ENCODE measurements around the gene PRKG2. TPM values are rescaled to one million over a fixed set of nuclear protein-coding genes. Genes with fewer than 3 reads are reported as not detected.

PRKG2 gene
- polyA plus RNA-seq, 1 donor from 2014 or later = 0.16 TPM

GRCh38 chr4:81069706-81070331 is 145.2 kb downstream of the PRKG2 start:
- no peaks in the 10 kb centered on the region for H3K36me3 ChIP-seq (ENCODE audit: insufficient read depth, low read length)
- peak; percentile 94 for TF ChIP-seq CTCF (IDR thresholded peaks at IDR 0.05; ENCODE audit: poor library complexity, severe bottlenecking)
- peak; percentile 94 for TF ChIP-seq SMC3 (conservative IDR thresholded peaks at IDR 0.05; ENCODE audit: poor library complexity)
- no peak for TF ChIP-seq TAF1 (IDR thresholded peaks at IDR 0.05; ENCODE audit: low read depth)
- TF ChIP-seq RAD21 (conservative IDR thresholded peaks at IDR 0.05) = peak; percentile 92
- no peaks in the 10 kb centered on the region for H4K20me1 ChIP-seq (ENCODE audit: insufficient read depth)
- no peak overlapping the region for H3K4me2 ChIP-seq (ENCODE audit: low read length)
- no peaks in the 10 kb centered on the region for H3K9me3 ChIP-seq (ENCODE audit: low read length)
- H3F3A ChIP-seq (ENCODE audit: insufficient read depth, low read length, poor library complexity, severe bottlenecking) = no peaks in the 10 kb centered on the region
- H3K27ac ChIP-seq (ENCODE audit: low read length) = no peak overlapping the region
- no peaks in the 10 kb centered on the region for H3K79me2 ChIP-seq (replicated peaks; ENCODE audit: insufficient read depth, low read length)
- H2AFZ ChIP-seq (ENCODE audit: low read depth, low read length) = no peak overlapping the region
- H3K9me2 ChIP-seq (ENCODE audit: insufficient read depth, low read length) = no peaks in the 10 kb centered on the region
- no peaks in the 10 kb centered on the region for H3K27me3 ChIP-seq (ENCODE audit: insufficient read depth, low read depth, low read length)
- H3K4me3 ChIP-seq (ENCODE audit: low read length) = no peak overlapping the region
- H3K9ac ChIP-seq (ENCODE audit: low read length) = no peak overlapping the region

- Histone ChIP-seq H3K9me2 (ENCODE audit: insufficient read depth, low read length) (no peaks in the 10 kb centered on the region), H4K20me1 (ENCODE audit: insufficient read depth) (no peaks in the 10 kb centered on the region), H3K4me2 (ENCODE audit: low read length) (no peak overlapping the region), H3K4me3 (ENCODE audit: low read length) (no peak overlapping the region), H3K9ac (ENCODE audit: low read length) (no peak overlapping the region), H2AFZ (ENCODE audit: low read depth, low read length) (no peak overlapping the region), H3K79me2 (replicated peaks; ENCODE audit: insufficient read depth, low read length) (no peaks in the 10 kb centered on the region), H3K9me3 (ENCODE audit: low read length) (no peaks in the 10 kb centered on the region), H3K36me3 (ENCODE audit: insufficient read depth, low read length) (no peaks in the 10 kb centered on the region), H3K27ac (ENCODE audit: low read length) (no peak overlapping the region), H3F3A (ENCODE audit: insufficient read depth, low read length, poor library complexity, severe bottlenecking) (no peaks in the 10 kb centered on the region), H3K27me3 (ENCODE audit: insufficient read depth, low read depth, low read length) (no peaks in the 10 kb centered on the region)
- TF ChIP-seq EP300 (conservative IDR thresholded peaks at IDR 0.05; ENCODE audit: poor library complexity, severe bottlenecking) = no peak
Measured at GRCh38 chr4:81065446-81065845, 149.6 kb downstream of the PRKG2 start.

- no peak overlapping the region for H2AFZ ChIP-seq (ENCODE audit: low read depth, low read length)
- no peaks in the 10 kb centered on the region for H3K79me2 ChIP-seq (replicated peaks; ENCODE audit: insufficient read depth, low read length)
- H4K20me1 ChIP-seq (ENCODE audit: insufficient read depth) = no peaks in the 10 kb centered on the region
- no peaks in the 10 kb centered on the region for H3K36me3 ChIP-seq (ENCODE audit: insufficient read depth, low read length)
- no peak overlapping the region for H3K4me3 ChIP-seq (ENCODE audit: low read length)
- H3K27ac ChIP-seq (ENCODE audit: low read length) = no peak overlapping the region
- TF ChIP-seq MXI1 (conservative IDR thresholded peaks at IDR 0.05; ENCODE audit: poor library complexity, severe bottlenecking) (no peak), REST (IDR thresholded peaks at IDR 0.05; ENCODE audit: borderline replicate concordance) (no peak), CTCF (IDR thresholded peaks at IDR 0.05; ENCODE audit: poor library complexity, severe bottlenecking) (no peak), EZH2 (IDR thresholded peaks at IDR 0.05; ENCODE audit: borderline replicate concordance, insufficient read depth, low read length, poor library complexity, severe bottlenecking) (no peak), POLR2AphosphoS5 (IDR thresholded peaks at IDR 0.05) (no peak), RAD21 (conservative IDR thresholded peaks at IDR 0.05) (no peak), TAF1 (IDR thresholded peaks at IDR 0.05; ENCODE audit: low read depth) (no peak), SMC3 (conservative IDR thresholded peaks at IDR 0.05; ENCODE audit: poor library complexity) (no peak), EP300 (conservative IDR thresholded peaks at IDR 0.05; ENCODE audit: poor library complexity, severe bottlenecking) (no peak)
- no peaks in the 10 kb centered on the region for H3F3A ChIP-seq (ENCODE audit: insufficient read depth, low read length, poor library complexity, severe bottlenecking)
- H3K9me2 ChIP-seq (ENCODE audit: insufficient read depth, low read length) = no peaks in the 10 kb centered on the region
- no peaks in the 10 kb centered on the region for H3K9me3 ChIP-seq (ENCODE audit: low read length)
- no peak overlapping the region for H3K4me2 ChIP-seq (ENCODE audit: low read length)
- no peak overlapping the region for H3K9ac ChIP-seq (ENCODE audit: low read length)
- no peaks in the 10 kb centered on the region for H3K27me3 ChIP-seq (ENCODE audit: insufficient read depth, low read depth, low read length)
Measured at GRCh38 chr4:81062001-81062400, 153.0 kb downstream of the PRKG2 start.

Data from neural cell (in vitro differentiated cells).